OCI-LY1 (cell line): ENCODE results near the gene BTRC.

ENCODE experiments used
- CTCF ChIP-seq: fragments of 200-600 bp; sonication (generic), shearing (Covaris generic); IDR thresholded peaks from 2 replicates; pipeline ENCODE4 v1.5.1; 2017; ENCODE audit warnings: mild to moderate bottlenecking, antibody characterized with exemption, low read length, moderate library complexity, mixed read lengths
- EZH2 ChIP-seq: fragments of 200-600 bp; sonication (generic), shearing (Covaris generic); IDR thresholded peaks from 2 replicates; pipeline ENCODE4 v1.8.0; 2017; ENCODE audit warnings: borderline replicate concordance, mixed run types, mild to moderate bottlenecking, antibody characterized with exemption, low read length, moderate library complexity, mixed read lengths

GRCh38 chr10:101485681-101486554 lies 132.0 kb downstream of the BTRC start:
- TF ChIP-seq CTCF (no peak), EZH2 (no peak)
